Neural cell (in vitro differentiated cells): ENCODE data around the gene OTUB1. TPM values are rescaled to one million over a fixed set of nuclear protein-coding genes. Genes with fewer than 3 reads are reported as not detected.

ENCODE experiments used
- H2AFZ ChIP-seq: fragments of 200-600, 300-800 bp; sonication (generic), shearing (Covaris generic); 2 replicates; pipeline ENCODE4 v1.6.0; 2014; ENCODE audit warnings: low read depth, mild to moderate bottlenecking, antibody characterized with exemption, low read length, moderate library complexity
- H3F3A ChIP-seq: fragments of 200-600 bp; shearing (Covaris generic); 2 replicates; pipeline ENCODE4 v1.6.1; 2016; ENCODE audit warnings: mild to moderate bottlenecking, moderate library complexity, mixed read lengths, antibody characterized with exemption, low read length; ENCODE audit not compliant: insufficient read depth, poor library complexity, severe bottlenecking
- H3K27ac ChIP-seq: fragments of 200-600, 300-800 bp; sonication (generic), shearing (Covaris generic); 2 replicates; pipeline ENCODE4 v1.5.1; 2014; ENCODE audit warnings: mild to moderate bottlenecking, low read length, moderate library complexity
- H3K27me3 ChIP-seq: fragments of 300-800, 200-600 bp; sonication (generic), shearing (Covaris generic); 2 replicates; pipeline ENCODE4 v1.6.0; 2014; ENCODE audit warnings: mild to moderate bottlenecking, low read depth, low read length, moderate library complexity; ENCODE audit not compliant: insufficient read depth
- H3K36me3 ChIP-seq: fragments of 300-800, 200-600 bp; sonication (generic), shearing (Covaris generic); 2 replicates; pipeline ENCODE4 v1.5.1; 2014; ENCODE audit warnings: mild to moderate bottlenecking, antibody characterized with exemption, low read length, moderate library complexity; ENCODE audit not compliant: insufficient read depth
- H3K4me2 ChIP-seq: fragments of 300-800, 200-600 bp; sonication (generic), shearing (Covaris generic); 2 replicates; pipeline ENCODE4 v1.6.0; 2014; ENCODE audit warnings: mild to moderate bottlenecking, low read length
- H3K4me3 ChIP-seq: fragments of 300-800, 200-600 bp; sonication (generic), shearing (Covaris generic); 2 replicates; pipeline ENCODE4 v1.5.1; 2014; ENCODE audit warnings: mild to moderate bottlenecking, low read length, moderate library complexity
- H3K79me2 ChIP-seq: fragments of 200-600 bp; shearing (Covaris generic); replicated peaks from 2 replicates; pipeline ENCODE4 v1.6.0; 2014; ENCODE audit warnings: mild to moderate bottlenecking, low read length, moderate library complexity; ENCODE audit not compliant: insufficient read depth
- H3K9ac ChIP-seq: fragments of 300-800, 200-600 bp; sonication (generic), shearing (Covaris generic); 2 replicates; pipeline ENCODE4 v1.6.1; 2016; ENCODE audit warnings: mild to moderate bottlenecking, low read length, mixed read lengths
- H3K9me2 ChIP-seq: fragments of 200-600 bp; shearing (Covaris generic); 2 replicates; pipeline ENCODE4 v1.6.1; 2016; ENCODE audit warnings: mild to moderate bottlenecking, low read length, mixed read lengths; ENCODE audit not compliant: insufficient read depth
- H3K9me3 ChIP-seq: fragments of 200-600, 300-800 bp; sonication (generic), shearing (Covaris generic); 2 replicates; pipeline ENCODE4 v1.6.1; 2016; ENCODE audit warnings: mild to moderate bottlenecking, mixed run types, low read length, moderate library complexity, mixed read lengths
- H4K20me1 ChIP-seq: fragments of 200-600 bp; shearing (Covaris generic); 2 replicates; pipeline ENCODE4 v1.6.1; 2016; ENCODE audit warnings: mild to moderate bottlenecking, mixed run types; ENCODE audit not compliant: insufficient read depth
- EP300 ChIP-seq: fragments of 450-650 bp; conservative IDR thresholded peaks from 2 replicates; pipeline ENCODE4 v1.6.1; 2014; ENCODE audit warnings: antibody characterized with exemption, mild to moderate bottlenecking, moderate library complexity; ENCODE audit not compliant: poor library complexity, severe bottlenecking
- EZH2 ChIP-seq: fragments of 200-600, 300-800 bp; shearing (Covaris generic), sonication (generic); IDR thresholded peaks from 2 replicates; pipeline ENCODE4 v1.6.1; 2014; ENCODE audit warnings: antibody characterized with exemption, low read length, borderline replicate concordance, mild to moderate bottlenecking; ENCODE audit not compliant: insufficient read depth, poor library complexity, severe bottlenecking
- MXI1 ChIP-seq: fragments of 450-650 bp; conservative IDR thresholded peaks from 2 replicates; pipeline ENCODE4 v1.6.1; 2014; ENCODE audit warnings: antibody characterized with exemption, mild to moderate bottlenecking; ENCODE audit not compliant: poor library complexity, severe bottlenecking
- POLR2AphosphoS5 ChIP-seq: IDR thresholded peaks from 2 replicates; pipeline ENCODE4 v1.6.1; 2012
- RAD21 ChIP-seq: fragments of 450-650 bp; conservative IDR thresholded peaks from 2 replicates; pipeline ENCODE4 v1.6.1; 2014; ENCODE audit warnings: antibody characterized with exemption, mild to moderate bottlenecking, moderate library complexity
- SMC3 ChIP-seq: fragments of 450-650 bp; conservative IDR thresholded peaks from 2 replicates; pipeline ENCODE4 v1.6.1; 2014; ENCODE audit warnings: antibody characterized with exemption, mild to moderate bottlenecking, moderate library complexity; ENCODE audit not compliant: poor library complexity
- TAF1 ChIP-seq: IDR thresholded peaks from 2 replicates; pipeline ENCODE4 v1.6.1; 2012; ENCODE audit warnings: low read depth
- polyA plus RNA-seq: library from polyadenylated mRNA; depleted of rRNA; stranded (reverse); fragments of >200 nt; gene quantifications from 2 replicates; pipeline ENCODE4 v1.2.3, GENCODE V29; 2014
- TF ChIP-seq, protein P1 (sequence below): IDR thresholded peaks from 2 replicates; pipeline ENCODE4 v1.6.1; 2012; ENCODE audit warnings: borderline replicate concordance
- TF ChIP-seq, protein P2 (sequence below): fragments of 450-650 bp; IDR thresholded peaks from 2 replicates; pipeline ENCODE4 v1.5.1; 2014; ENCODE audit warnings: antibody characterized with exemption, mild to moderate bottlenecking, moderate library complexity; ENCODE audit not compliant: poor library complexity, severe bottlenecking

Gene OTUB1
- polyA plus RNA-seq, 1 donor from 2014 or later, result 103 TPM

DNA sequence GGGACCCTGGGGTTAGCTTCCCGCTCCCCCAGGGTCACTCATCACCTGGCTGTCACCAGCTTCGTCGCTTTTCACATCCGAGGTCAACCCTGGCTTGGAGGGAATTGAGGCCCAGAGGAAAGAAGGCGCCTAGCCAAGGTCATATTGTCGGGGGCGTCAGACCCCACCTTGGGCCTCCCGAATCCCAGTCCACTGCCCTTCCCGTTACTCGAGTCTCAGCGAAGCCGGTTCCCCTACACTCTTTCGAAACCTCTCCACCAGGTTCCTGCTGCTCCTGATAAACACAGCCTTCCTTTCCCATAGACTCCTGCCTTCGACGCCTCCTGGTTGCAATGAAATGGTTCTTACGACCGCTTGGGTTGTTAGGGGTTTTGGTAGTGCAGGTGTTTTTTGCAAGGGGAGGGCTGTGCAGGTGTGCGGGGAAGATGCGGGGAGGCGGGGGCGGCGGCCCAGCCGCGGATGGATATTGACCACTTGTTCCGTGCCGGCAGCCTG is 46.8 kb upstream of the OTUB1 start:
- H3K9me2 ChIP-seq, result no peaks in the 10 kb centered on the region
- H3K79me2 ChIP-seq, result peaks cover 44% of the 10 kb centered on the region
- peak overlapping the region; percentile 56 for H2AFZ ChIP-seq
- H3K9me3 ChIP-seq, result no peaks in the 10 kb centered on the region
- no peaks in the 10 kb centered on the region for H4K20me1 ChIP-seq
- TF ChIP-seq SMC3 (peak; percentile 46), MXI1 (no peak), RAD21 (no peak), EZH2 (no peak), POLR2AphosphoS5 (no peak)
- TF ChIP-seq, protein P1, sequence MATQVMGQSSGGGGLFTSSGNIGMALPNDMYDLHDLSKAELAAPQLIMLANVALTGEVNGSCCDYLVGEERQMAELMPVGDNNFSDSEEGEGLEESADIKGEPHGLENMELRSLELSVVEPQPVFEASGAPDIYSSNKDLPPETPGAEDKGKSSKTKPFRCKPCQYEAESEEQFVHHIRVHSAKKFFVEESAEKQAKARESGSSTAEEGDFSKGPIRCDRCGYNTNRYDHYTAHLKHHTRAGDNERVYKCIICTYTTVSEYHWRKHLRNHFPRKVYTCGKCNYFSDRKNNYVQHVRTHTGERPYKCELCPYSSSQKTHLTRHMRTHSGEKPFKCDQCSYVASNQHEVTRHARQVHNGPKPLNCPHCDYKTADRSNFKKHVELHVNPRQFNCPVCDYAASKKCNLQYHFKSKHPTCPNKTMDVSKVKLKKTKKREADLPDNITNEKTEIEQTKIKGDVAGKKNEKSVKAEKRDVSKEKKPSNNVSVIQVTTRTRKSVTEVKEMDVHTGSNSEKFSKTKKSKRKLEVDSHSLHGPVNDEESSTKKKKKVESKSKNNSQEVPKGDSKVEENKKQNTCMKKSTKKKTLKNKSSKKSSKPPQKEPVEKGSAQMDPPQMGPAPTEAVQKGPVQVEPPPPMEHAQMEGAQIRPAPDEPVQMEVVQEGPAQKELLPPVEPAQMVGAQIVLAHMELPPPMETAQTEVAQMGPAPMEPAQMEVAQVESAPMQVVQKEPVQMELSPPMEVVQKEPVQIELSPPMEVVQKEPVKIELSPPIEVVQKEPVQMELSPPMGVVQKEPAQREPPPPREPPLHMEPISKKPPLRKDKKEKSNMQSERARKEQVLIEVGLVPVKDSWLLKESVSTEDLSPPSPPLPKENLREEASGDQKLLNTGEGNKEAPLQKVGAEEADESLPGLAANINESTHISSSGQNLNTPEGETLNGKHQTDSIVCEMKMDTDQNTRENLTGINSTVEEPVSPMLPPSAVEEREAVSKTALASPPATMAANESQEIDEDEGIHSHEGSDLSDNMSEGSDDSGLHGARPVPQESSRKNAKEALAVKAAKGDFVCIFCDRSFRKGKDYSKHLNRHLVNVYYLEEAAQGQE, result no peak
- H3K4me2 ChIP-seq, result peak overlapping the region; percentile 94
- no peaks in the 10 kb centered on the region for H3K27me3 ChIP-seq
- H3K4me3 ChIP-seq, result peak overlapping the region; percentile 96
- H3F3A ChIP-seq, result peaks cover 5% of the 10 kb centered on the region
- peak overlapping the region; percentile 75 for H3K27ac ChIP-seq
- no peaks in the 10 kb centered on the region for H3K36me3 ChIP-seq
- peak overlapping the region; percentile 89 for H3K9ac ChIP-seq

DNA sequence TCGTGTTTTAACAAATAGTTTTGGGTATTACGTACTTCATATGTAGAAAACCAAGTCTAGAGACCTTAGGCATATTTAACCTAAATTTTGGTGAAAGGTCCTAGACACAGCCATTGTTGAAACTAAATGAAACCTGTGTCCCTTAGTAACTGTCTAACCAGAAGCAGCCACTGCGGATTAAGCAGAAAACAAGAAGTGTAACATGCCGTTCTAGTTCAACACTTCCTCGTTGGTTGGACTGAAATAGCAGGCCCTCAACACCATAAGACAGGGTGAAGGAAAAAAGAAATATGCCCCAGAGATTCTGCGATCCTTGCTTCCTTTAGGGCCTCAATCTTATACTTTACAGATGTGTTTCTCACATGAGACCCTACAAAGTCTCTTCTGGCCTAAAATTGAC is 45.5 kb upstream of the OTUB1 start:
- H3K79me2 ChIP-seq, result peaks cover 44% of the 10 kb centered on the region

More for the DNA sequence above, 45.5 kb upstream of the OTUB1 start:
- no peak overlapping the region for H3K4me2 ChIP-seq
- H3K27me3 ChIP-seq, result no peaks in the 10 kb centered on the region
- no peaks in the 10 kb centered on the region for H3K9me2 ChIP-seq
- H3F3A ChIP-seq, result peaks cover 5% of the 10 kb centered on the region
- TF ChIP-seq, protein P1, result no peak
- TF ChIP-seq POLR2AphosphoS5 (no peak), EP300 (no peak), EZH2 (no peak), SMC3 (no peak), RAD21 (no peak), TAF1 (no peak), MXI1 (no peak)
- TF ChIP-seq, protein P2, sequence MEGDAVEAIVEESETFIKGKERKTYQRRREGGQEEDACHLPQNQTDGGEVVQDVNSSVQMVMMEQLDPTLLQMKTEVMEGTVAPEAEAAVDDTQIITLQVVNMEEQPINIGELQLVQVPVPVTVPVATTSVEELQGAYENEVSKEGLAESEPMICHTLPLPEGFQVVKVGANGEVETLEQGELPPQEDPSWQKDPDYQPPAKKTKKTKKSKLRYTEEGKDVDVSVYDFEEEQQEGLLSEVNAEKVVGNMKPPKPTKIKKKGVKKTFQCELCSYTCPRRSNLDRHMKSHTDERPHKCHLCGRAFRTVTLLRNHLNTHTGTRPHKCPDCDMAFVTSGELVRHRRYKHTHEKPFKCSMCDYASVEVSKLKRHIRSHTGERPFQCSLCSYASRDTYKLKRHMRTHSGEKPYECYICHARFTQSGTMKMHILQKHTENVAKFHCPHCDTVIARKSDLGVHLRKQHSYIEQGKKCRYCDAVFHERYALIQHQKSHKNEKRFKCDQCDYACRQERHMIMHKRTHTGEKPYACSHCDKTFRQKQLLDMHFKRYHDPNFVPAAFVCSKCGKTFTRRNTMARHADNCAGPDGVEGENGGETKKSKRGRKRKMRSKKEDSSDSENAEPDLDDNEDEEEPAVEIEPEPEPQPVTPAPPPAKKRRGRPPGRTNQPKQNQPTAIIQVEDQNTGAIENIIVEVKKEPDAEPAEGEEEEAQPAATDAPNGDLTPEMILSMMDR, result no peak
- peak overlapping the region; percentile 96 for H3K4me3 ChIP-seq
- no peaks in the 10 kb centered on the region for H3K9me3 ChIP-seq
- H3K36me3 ChIP-seq, result no peaks in the 10 kb centered on the region
- H2AFZ ChIP-seq, result no peak overlapping the region
- no peak overlapping the region for H3K27ac ChIP-seq
- H3K9ac ChIP-seq, result no peak overlapping the region
- no peaks in the 10 kb centered on the region for H4K20me1 ChIP-seq
